Fibroblast of villous mesenchyme (primary cell): ENCODE data around the gene ZNF221. TPM values are rescaled to one million over a fixed set of nuclear protein-coding genes. Genes with fewer than 3 reads are reported as not detected.
A peak's percentile ranks its signal among the peaks of the same experiment; 100 is the strongest.

Experiments used
- DNase-seq: peaks from one replicate; pipeline ENCODE4 v3.0.0-alpha.2; 2010; ENCODE audit warnings: low read depth
- H3K4me3 ChIP-seq: 2 replicates; pipeline ENCODE4 v1.5.1; 2011; ENCODE audit warnings: low read depth, mild to moderate bottlenecking, low read length
- CTCF ChIP-seq: IDR thresholded peaks from 2 replicates; pipeline ENCODE4 v1.5.1; 2012; ENCODE audit warnings: low read depth, mild to moderate bottlenecking, low read length; ENCODE audit not compliant: insufficient read depth
- total RNA-seq: library from RNA; depleted of rRNA; stranded (reverse); fragments of >200 nt; gene quantifications from 2 replicates; pipeline ENCODE4 v1.2.3, GENCODE V29; 2012

ZNF221 gene
- total RNA-seq, 1 donor, result 10.4 TPM

GRCh38 chr19:43957891-43958290 lies 6.9 kb downstream of the ZNF221 start:
- no peak for TF ChIP-seq CTCF
- DNase-seq, result peak; percentile 82
- H3K4me3 ChIP-seq, result no peak overlapping the region

- TF ChIP-seq CTCF, result no peak
- no peak for DNase-seq
- no peak overlapping the region for H3K4me3 ChIP-seq
These were observed 9.4 kb downstream of the ZNF221 start for GRCh38 chr19:43960411-43960810.

- no peak for TF ChIP-seq CTCF
- DNase-seq, result peak; percentile 3
These were observed 15.2 kb downstream of the ZNF221 start for GRCh38 chr19:43966079-43966694.

GRCh38 chr19:43976732-43977131 lies 25.7 kb downstream of the ZNF221 start:
- no peak for TF ChIP-seq CTCF
- DNase-seq, result no peak
- no peak overlapping the region for H3K4me3 ChIP-seq

More at GRCh38 chr19:43966079-43966694, 15.2 kb downstream of the ZNF221 start:
- no peak overlapping the region for H3K4me3 ChIP-seq

GRCh38 chr19:43983544-43983911 lies 32.5 kb downstream of the ZNF221 start:
- no peak for DNase-seq
- no peak for TF ChIP-seq CTCF
- H3K4me3 ChIP-seq, result peak overlapping the region; percentile 93

- TF ChIP-seq CTCF, result no peak
- peak within 1 kb of the TSS; percentile 93 for H3K4me3 ChIP-seq
- peak; percentile 96 for DNase-seq
These were observed 33.1 kb downstream of the ZNF221 start, which contains the start of gene ZNF155 for GRCh38 chr19:43983912-43984686. TSS of gene ZNF155 (plus strand) at chr19:43984188. CDS start at chr19:43988544, 4,356 bp downstream.
